ENCODE data around the gene FANK1.
"Not testable (repeated sequence)": the region's sequence is repeated elsewhere in the genome, so short reads cannot be mapped to it uniquely, and the experiment has no call there.

Gene FANK1

GRCh38 chr10:125953778-125954385, 57.5 kb downstream of the FANK1 start:
- H3K4me3 ChIP-seq (ENCODE audit: low read length): no peak overlapping the region
- TF ChIP-seq ZNF274 (IDR thresholded peaks at IDR 0.05; ENCODE audit: low read depth, low read length): no peak

- TF ChIP-seq ZNF274 (IDR thresholded peaks at IDR 0.05; ENCODE audit: low read depth, low read length): no peak
- no peak overlapping the region for H3K4me3 ChIP-seq (ENCODE audit: low read length)
Observed at GRCh38 chr10:125955766-125956165, 59.4 kb downstream of the FANK1 start.

GRCh38 chr10:125961743-125962142, 65.4 kb downstream of the FANK1 start:
- no peak for TF ChIP-seq ZNF274 (IDR thresholded peaks at IDR 0.05; ENCODE audit: low read depth, low read length)
- no peak overlapping the region for H3K4me3 ChIP-seq (ENCODE audit: low read length)

- TF ChIP-seq ZNF274 (IDR thresholded peaks at IDR 0.05; ENCODE audit: low read depth, low read length): no peak
Observed at GRCh38 chr10:125962200-125962599, 65.8 kb downstream of the FANK1 start.

GRCh38 chr10:125964558-125964957, 68.2 kb downstream of the FANK1 start:
- TF ChIP-seq ZNF274 (IDR thresholded peaks at IDR 0.05; ENCODE audit: low read depth, low read length): no peak
- no peak overlapping the region for H3K4me3 ChIP-seq (ENCODE audit: low read length)

More at GRCh38 chr10:125962200-125962599, 65.8 kb downstream of the FANK1 start:
- no peak overlapping the region for H3K4me3 ChIP-seq (ENCODE audit: low read length)

- no peak overlapping the region for H3K4me3 ChIP-seq (ENCODE audit: low read length)
- TF ChIP-seq ZNF274 (IDR thresholded peaks at IDR 0.05; ENCODE audit: low read depth, low read length): no peak
Observed at GRCh38 chr10:125967533-125967932, 71.2 kb downstream of the FANK1 start.

GRCh38 chr10:125970077-125970630, 73.8 kb downstream of the FANK1 start:
- not testable (repeated sequence) for H3K4me3 ChIP-seq (ENCODE audit: low read length)

- H3K4me3 ChIP-seq (ENCODE audit: low read length): no peak overlapping the region
- TF ChIP-seq ZNF274 (IDR thresholded peaks at IDR 0.05; ENCODE audit: low read depth, low read length): no peak
Observed at GRCh38 chr10:125976960-125977605, 80.7 kb downstream of the FANK1 start.

GRCh38 chr10:125979976-125980375, 83.6 kb downstream of the FANK1 start:
- H3K4me3 ChIP-seq (ENCODE audit: low read length): no peak overlapping the region
- no peak for TF ChIP-seq ZNF274 (IDR thresholded peaks at IDR 0.05; ENCODE audit: low read depth, low read length)

GRCh38 chr10:125980521-125981035, 84.2 kb downstream of the FANK1 start:
- no peak for TF ChIP-seq ZNF274 (IDR thresholded peaks at IDR 0.05; ENCODE audit: low read depth, low read length)
- H3K4me3 ChIP-seq (ENCODE audit: low read length): no peak overlapping the region

GRCh38 chr10:125982260-125982948, 86.0 kb downstream of the FANK1 start:
- H3K4me3 ChIP-seq (ENCODE audit: low read length): no peak overlapping the region
- TF ChIP-seq ZNF274 (IDR thresholded peaks at IDR 0.05; ENCODE audit: low read depth, low read length): no peak

- no peak for TF ChIP-seq ZNF274 (IDR thresholded peaks at IDR 0.05; ENCODE audit: low read depth, low read length)
- H3K4me3 ChIP-seq (ENCODE audit: low read length): no peak overlapping the region
Observed at GRCh38 chr10:125983161-125983560, 86.8 kb downstream of the FANK1 start.

GRCh38 chr10:125983656-125984055, 87.3 kb downstream of the FANK1 start:
- no peak overlapping the region for H3K4me3 ChIP-seq (ENCODE audit: low read length)
- TF ChIP-seq ZNF274 (IDR thresholded peaks at IDR 0.05; ENCODE audit: low read depth, low read length): no peak

- TF ChIP-seq ZNF274 (IDR thresholded peaks at IDR 0.05; ENCODE audit: low read depth, low read length): no peak
- no peak overlapping the region for H3K4me3 ChIP-seq (ENCODE audit: low read length)
Observed at GRCh38 chr10:125984346-125984745, 88.0 kb downstream of the FANK1 start.
